Astrocyte (in vitro differentiated cells and primary cell): ENCODE measurements around the gene DENND2A. TPM values are rescaled to one million over a fixed set of nuclear protein-coding genes. Genes with fewer than 3 reads are reported as not detected.
A peak's percentile ranks its signal among the peaks of the same experiment; 100 is the strongest.
"Not testable (repeated sequence)": the region's sequence is repeated elsewhere in the genome, so short reads cannot be mapped to it uniquely, and the experiment has no call there.

ENCODE experiments used
- DNase-seq: peaks from one replicate; pipeline ENCODE4 v3.0.0-alpha.2; 2010; ENCODE audit warnings: low read depth
- FAIRE-seq: peaks from 2 replicates; lab custom pipeline; 2011; peaks lifted over from hg19 to GRCh38; lab: Jason Lieb, UNC
- H2AFZ ChIP-seq: 2 replicates; pipeline ENCODE4 v1.6.0; 2012; ENCODE audit warnings: low read depth, low read length, inconsistent platforms
- H3K27ac ChIP-seq: 2 replicates; pipeline ENCODE4 v1.5.1; 2011; ENCODE audit warnings: low read depth, low read length, inconsistent platforms
- H3K27me3 ChIP-seq: 2 replicates; pipeline ENCODE4 v1.6.0; 2011; ENCODE audit warnings: low read length, inconsistent platforms; ENCODE audit not compliant: insufficient read depth
- H3K36me3 ChIP-seq: 2 replicates; pipeline ENCODE4 v1.5.1; 2011; ENCODE audit warnings: low read length, inconsistent platforms; ENCODE audit not compliant: insufficient read depth
- H3K4me1 ChIP-seq: 2 replicates; pipeline ENCODE4 v1.5.1; 2011; ENCODE audit warnings: low read length, inconsistent platforms; ENCODE audit not compliant: insufficient read depth
- H3K4me2 ChIP-seq: 2 replicates; pipeline ENCODE4 v1.6.0; 2012; ENCODE audit warnings: low read length, inconsistent platforms
- H3K4me3 ChIP-seq: 2 replicates; pipeline ENCODE4 v1.5.1; 2011; ENCODE audit warnings: low read depth, mild to moderate bottlenecking, low read length, inconsistent platforms; ENCODE audit not compliant: insufficient read depth
- H3K79me2 ChIP-seq: 2 replicates; pipeline ENCODE4 v1.6.0; 2012; ENCODE audit warnings: mild to moderate bottlenecking, low read length, inconsistent platforms; ENCODE audit not compliant: insufficient read depth
- H3K9ac ChIP-seq: 2 replicates; pipeline ENCODE4 v1.6.0; 2012; ENCODE audit warnings: mild to moderate bottlenecking, low read length, inconsistent platforms
- H3K9me3 ChIP-seq: 2 replicates; pipeline ENCODE4 v1.5.1; 2012; ENCODE audit warnings: low read depth, mild to moderate bottlenecking, low read length, inconsistent platforms; ENCODE audit not compliant: insufficient read depth
- H4K20me1 ChIP-seq: 2 replicates; pipeline ENCODE4 v1.6.0; 2012; ENCODE audit warnings: low read length, inconsistent platforms; ENCODE audit not compliant: insufficient read depth
- H3K27ac Mint-ChIP-seq: one replicate; pipeline ENCODE4 v1.8.0; 2021; ENCODE audit warnings: mild to moderate bottlenecking, mixed read lengths; ENCODE audit not compliant: unreplicated experiment
- H3K27me3 Mint-ChIP-seq: one replicate; pipeline ENCODE4 v1.8.0; 2021; ENCODE audit warnings: low read depth, mixed read lengths; ENCODE audit not compliant: unreplicated experiment
- H3K36me3 Mint-ChIP-seq: one replicate; pipeline ENCODE4 v1.8.0; 2021; ENCODE audit warnings: low read depth, mixed read lengths; ENCODE audit not compliant: unreplicated experiment
- H3K4me1 Mint-ChIP-seq: one replicate; pipeline ENCODE4 v1.8.0; 2021; ENCODE audit warnings: low read depth, mixed read lengths; ENCODE audit not compliant: unreplicated experiment
- H3K4me3 Mint-ChIP-seq: one replicate; pipeline ENCODE4 v1.8.0; 2021; ENCODE audit warnings: mild to moderate bottlenecking, moderate library complexity, mixed read lengths; ENCODE audit not compliant: unreplicated experiment
- H3K9me3 Mint-ChIP-seq: one replicate; pipeline ENCODE4 v1.8.0; 2021; ENCODE audit warnings: mild to moderate bottlenecking, mixed read lengths; ENCODE audit not compliant: unreplicated experiment
- CTCF ChIP-seq: IDR thresholded peaks from 2 replicates; pipeline ENCODE4 v1.5.1; 2011; ENCODE audit warnings: low read depth, mild to moderate bottlenecking, inconsistent platforms, low read length, moderate library complexity; ENCODE audit not compliant: insufficient read depth
- EZH2 ChIP-seq: IDR thresholded peaks from 2 replicates; pipeline ENCODE4 v1.6.1; 2012; ENCODE audit warnings: mild to moderate bottlenecking, low read length, inconsistent platforms; ENCODE audit not compliant: insufficient read depth
- total RNA-seq: library from RNA; stranded (reverse); gene quantifications from 2 replicates; pipeline ENCODE4 v1.2.1, GENCODE V29; 2021

Gene DENND2A
- total RNA-seq, 1 donor from 2014 or later, result 42.1 TPM

- no peak for FAIRE-seq
- peak overlapping the region; percentile 99 for H3K27ac Mint-ChIP-seq
- peak overlapping the region; percentile 75 for H3K27ac ChIP-seq
Measured at GRCh38 chr7:140624392-140625191, 16.0 kb downstream of the DENND2A start.

GRCh38 chr7:140623980-140624379, 16.6 kb downstream of the DENND2A start:
- TF ChIP-seq EZH2, result no peak
- H3K4me3 Mint-ChIP-seq, result peak overlapping the region; percentile 37
- H3K27me3 ChIP-seq, result no peaks in the 10 kb centered on the region
- H3K9me3 Mint-ChIP-seq, result peaks cover 2% of the 10 kb centered on the region
- no peak overlapping the region for H2AFZ ChIP-seq
- H3K36me3 Mint-ChIP-seq, result peaks cover 5% of the 10 kb centered on the region
- peaks cover 41% of the 10 kb centered on the region for H3K4me1 ChIP-seq
- H3K9me3 ChIP-seq, result no peaks in the 10 kb centered on the region
- peaks cover 8% of the 10 kb centered on the region for H3K79me2 ChIP-seq
- H3K4me2 ChIP-seq, result peak overlapping the region; percentile 25
- no peak for FAIRE-seq
- H3K9ac ChIP-seq, result peak overlapping the region; percentile 69
- H3K27me3 Mint-ChIP-seq, result no peaks in the 10 kb centered on the region
- peak overlapping the region; percentile 64 for H3K27ac Mint-ChIP-seq
- H3K4me1 Mint-ChIP-seq, result peaks cover 30% of the 10 kb centered on the region
- peak overlapping the region; percentile 75 for H3K27ac ChIP-seq
- no peak overlapping the region for H3K4me3 ChIP-seq
- DNase-seq, result no peak
- H3K36me3 ChIP-seq, result no peaks in the 10 kb centered on the region
- no peaks in the 10 kb centered on the region for H4K20me1 ChIP-seq

More at GRCh38 chr7:140624392-140625191, 16.0 kb downstream of the DENND2A start:
- Histone ChIP-seq H3K9ac (peak overlapping the region; percentile 69), H3K36me3 (no peaks in the 10 kb centered on the region), H3K9me3 (no peaks in the 10 kb centered on the region), H3K79me2 (peaks cover 8% of the 10 kb centered on the region), H4K20me1 (no peaks in the 10 kb centered on the region), H3K4me1 (peaks cover 41% of the 10 kb centered on the region), H2AFZ (no peak overlapping the region), H3K27me3 (no peaks in the 10 kb centered on the region), H3K4me3 (no peak overlapping the region), H3K4me2 (peak overlapping the region; percentile 25)
- no peak for TF ChIP-seq EZH2
- TF ChIP-seq CTCF, result no peak
- Mint-ChIP-seq H3K9me3 (peaks cover 2% of the 10 kb centered on the region), H3K27me3 (no peaks in the 10 kb centered on the region), H3K4me3 (peak overlapping the region; percentile 21), H3K4me1 (peaks cover 30% of the 10 kb centered on the region), H3K36me3 (peaks cover 5% of the 10 kb centered on the region)
- DNase-seq, result no peak

- Histone ChIP-seq H3K4me1 (peaks cover 29% of the 10 kb centered on the region), H3K4me2 (peak overlapping the region; percentile 79), H3K79me2 (peaks cover 4% of the 10 kb centered on the region), H3K9me3 (no peaks in the 10 kb centered on the region), H3K27ac (peak overlapping the region; percentile 82), H3K9ac (peak overlapping the region; percentile 64), H3K36me3 (no peaks in the 10 kb centered on the region), H4K20me1 (no peaks in the 10 kb centered on the region), H3K4me3 (no peak overlapping the region), H3K27me3 (no peaks in the 10 kb centered on the region), H2AFZ (peak overlapping the region; percentile 38)
- TF ChIP-seq CTCF, result no peak
- no peak for TF ChIP-seq EZH2
- DNase-seq (peak; percentile 52), FAIRE-seq (peak; percentile 80)
- Mint-ChIP-seq H3K27ac (no peak overlapping the region), H3K4me3 (no peak overlapping the region), H3K27me3 (no peaks in the 10 kb centered on the region), H3K4me1 (peaks cover 27% of the 10 kb centered on the region), H3K9me3 (peaks cover 2% of the 10 kb centered on the region), H3K36me3 (peaks cover 5% of the 10 kb centered on the region)
Measured at GRCh38 chr7:140621401-140622021, 19.1 kb downstream of the DENND2A start.

GRCh38 chr7:140619915-140620510, 20.6 kb downstream of the DENND2A start:
- DNase-seq, H3K4me2 ChIP-seq, H3K27me3 ChIP-seq, H3K27me3 Mint-ChIP-seq, H3K27ac ChIP-seq, H3K9me3 ChIP-seq, H3K4me3 Mint-ChIP-seq, H3K9ac ChIP-seq, H3K27ac Mint-ChIP-seq, FAIRE-seq, H3K79me2 ChIP-seq, H2AFZ ChIP-seq, H4K20me1 ChIP-seq, H3K36me3 Mint-ChIP-seq, H3K4me3 ChIP-seq, H3K36me3 ChIP-seq, H3K9me3 Mint-ChIP-seq: not testable (repeated sequence)
- H3K4me1 Mint-ChIP-seq, result peaks cover 20% of the 10 kb centered on the region
- peaks cover 19% of the 10 kb centered on the region for H3K4me1 ChIP-seq
